K562 (cell line): ENCODE data around the gene LRRC26. TPM values are rescaled to one million over a fixed set of nuclear protein-coding genes. Genes with fewer than 3 reads are reported as not detected.
A peak's percentile ranks its signal among the peaks of the same experiment; 100 is the strongest.

Experiments used
- ATAC-seq: fragments of 200-7000 bp; cut with Tn5 transposase; 3 replicates; pipeline ENCODE4 v1.9.1; 2020; ENCODE audit warnings: moderate library complexity
- BruUV-seq: library from RNA; stranded (reverse); fragments of 400-500 nt; replicated peaks from 2 replicates; lab custom pipeline; 2021; lab: Mats Ljungman, UMichigan
- CTCF ChIA-PET: fragments of 300-600 bp; formaldehyde crosslinking; extraction: SDS; loops from one replicate; lab custom pipeline; 2021; ENCODE audit warnings: low intra/inter-chr PET ratio; lab: Yijun Ruan, JAX
- POLR2A ChIA-PET: fragments of 300-600, 350-650 bp; sonication (Branson Sonifier 250); formaldehyde crosslinking; extraction: SDS; loops from one replicate; lab custom pipeline; 2021; ENCODE audit warnings: antibody characterized with exemption, inconsistent platforms; lab: Yijun Ruan, JAX
- DNase-seq, 4 experiments: peaks; one replicate each; pipeline versions ENCODE4 v3.0.0 to v3.0.0-alpha.2; 2011 to 2018; ENCODE audit warnings: low spot score in 3 of 4, mixed read lengths in 3 of 4; ENCODE audit errors: extremely low read depth in 1 of 4
- FAIRE-seq: peaks from 2 replicates; lab custom pipeline; 2011; peaks lifted over from hg19 to GRCh38; lab: Jason Lieb, UNC
- H2AFZ ChIP-seq: 2 replicates; pipeline ENCODE4 v1.6.0; 2011; ENCODE audit warnings: low read depth, low read length, control low read depth, inconsistent platforms
- H3K27ac ChIP-seq: fragments of 200-600 bp; 3 replicates; pipeline ENCODE4 v1.8.0; 2011; ENCODE audit warnings: low read depth, mild to moderate bottlenecking, control low read depth, inconsistent platforms, low read length, moderate library complexity, mixed read lengths; ENCODE audit errors: extremely low read depth
- H3K27me3 ChIP-seq, 2 experiments: fragments of 300-600 bp in 1 of 2; 2 replicates in 1 of 2; 3 replicates in 1 of 2; pipeline versions ENCODE4 v1.6.0 to v1.8.0; 2011; ENCODE audit warnings: inconsistent platforms in 2 of 2, low read length in 2 of 2, mild to moderate bottlenecking in 1 of 2, mixed read lengths in 1 of 2, moderate library complexity in 1 of 2; ENCODE audit not compliant: control insufficient read depth in 2 of 2, insufficient read depth in 2 of 2
- H3K36me3 ChIP-seq: fragments of 300-600 bp; 3 replicates; pipeline ENCODE4 v1.8.0; 2011; ENCODE audit warnings: mild to moderate bottlenecking, low read length, inconsistent platforms; ENCODE audit not compliant: control insufficient read depth, insufficient read depth
- H3K4me1 ChIP-seq, 2 experiments: fragments of 200-600 bp in 1 of 2; replicated peaks in 1 of 2; 2 replicates in 1 of 2; 3 replicates in 1 of 2; pipeline versions ENCODE4 v1.5.1 to v1.8.0; 2011; ENCODE audit warnings: inconsistent platforms in 2 of 2, low read length in 2 of 2, mild to moderate bottlenecking in 1 of 2, mixed read lengths in 1 of 2, moderate library complexity in 1 of 2; ENCODE audit not compliant: control insufficient read depth in 2 of 2, insufficient read depth in 2 of 2
- H3K4me2 ChIP-seq: 2 replicates; pipeline ENCODE4 v1.6.1; 2011; ENCODE audit warnings: low read length, control low read depth, inconsistent platforms, mixed read lengths; ENCODE audit not compliant: insufficient read depth
- H3K4me3 ChIP-seq: fragments of 200-600 bp; sonication (generic), shearing (Covaris generic); 2 replicates; pipeline ENCODE4 v1.5.1; 2016; ENCODE audit warnings: control low read depth, inconsistent platforms
- H3K79me2 ChIP-seq: fragments of 200-600 bp; 3 replicates; pipeline ENCODE4 v1.8.0; 2011; ENCODE audit warnings: low read length, inconsistent platforms; ENCODE audit not compliant: control insufficient read depth, insufficient read depth
- H3K9ac ChIP-seq, 2 experiments: 2 replicates each; pipeline versions ENCODE4 v1.6.0 to v1.6.1; 2011; ENCODE audit warnings: low read depth in 2 of 2, low read length in 2 of 2, control low read depth in 1 of 2, inconsistent platforms in 1 of 2, mild to moderate bottlenecking in 1 of 2, mixed read lengths in 1 of 2; ENCODE audit not compliant: insufficient read depth in 1 of 2
- H3K9me1 ChIP-seq: one replicate; pipeline ENCODE4 v1.6.0; 2011; ENCODE audit warnings: inconsistent platforms, mild to moderate bottlenecking, low read length, moderate library complexity; ENCODE audit not compliant: control insufficient read depth, insufficient read depth
- H3K9me3 ChIP-seq: replicated peaks from 2 replicates; pipeline ENCODE4 v1.5.1; 2011; ENCODE audit warnings: low read depth, low read length, inconsistent platforms; ENCODE audit not compliant: control insufficient read depth, insufficient read depth
- H4K20me1 ChIP-seq: replicated peaks from 2 replicates; pipeline ENCODE4 v1.6.1; 2011; ENCODE audit warnings: low read length, inconsistent platforms, mixed read lengths; ENCODE audit not compliant: control insufficient read depth, insufficient read depth
- CCNT2 ChIP-seq: IDR thresholded peaks from 2 replicates; pipeline ENCODE4 v1.6.1; 2011; ENCODE audit warnings: borderline replicate concordance, low read depth, mild to moderate bottlenecking, moderate library complexity, mixed read lengths, low read length; ENCODE audit not compliant: insufficient read length; ENCODE audit errors: extremely low read depth
- COPS2 ChIP-seq: fragments of 450-650 bp; conservative IDR thresholded peaks from 2 replicates; pipeline ENCODE4 v1.6.1; 2016; ENCODE audit warnings: mild to moderate bottlenecking, moderate library complexity
- FOXP1 ChIP-seq: sonication (generic); formaldehyde crosslinking; IDR thresholded peaks from 2 replicates; pipeline ENCODE4 v1.8.0; 2022; ENCODE audit warnings: mild to moderate bottlenecking, missing genetic modification reagents
- HDAC2 ChIP-seq: fragments of 450-650 bp; IDR thresholded peaks from 2 replicates; pipeline ENCODE4 v1.6.1; 2016; ENCODE audit warnings: mild to moderate bottlenecking
- HDAC3 ChIP-seq: fragments of 450-650 bp; IDR thresholded peaks from 2 replicates; pipeline ENCODE4 v1.6.1; 2018; ENCODE audit warnings: borderline replicate concordance, mild to moderate bottlenecking, moderate library complexity; ENCODE audit not compliant: partially characterized antibody
- NFXL1 ChIP-seq: fragments of 450-650 bp; formaldehyde crosslinking; IDR thresholded peaks from 2 replicates; pipeline ENCODE4 v1.4.0; 2021; ENCODE audit warnings: mild to moderate bottlenecking
- ZBTB8A ChIP-seq: fragments of 450-650 bp; IDR thresholded peaks from 2 replicates; pipeline ENCODE4 v1.6.1; 2018; ENCODE audit warnings: mild to moderate bottlenecking, moderate library complexity; ENCODE audit not compliant: partially characterized antibody
- WGBS: fragments of 100-300 bp; shearing (Covaris generic); methylation state at CpG from one replicate; pipeline ENCODE4 v1.1.6; 2016; ENCODE audit warnings: low coverage, mixed read lengths; ENCODE audit not compliant: insufficient coverage; ENCODE audit errors: missing lambda C conversion rate; 5-methylcytosine and 5-hydroxymethylcytosine counted together
- in situ Hi-C: fragments of 300-500 bp; cut with MboI; formaldehyde crosslinking; loops from 4 replicates; pipeline ENCODE4 v1.15.0; 2018; ENCODE audit warnings: inconsistent platforms, mixed read lengths
- intact Hi-C: fragments of 100-400 bp; cut with micrococcal nuclease; formaldehyde crosslinking; loops from 2 replicates; pipeline ENCODE4 v1.14.2; 2022
- polyA plus RNA-seq, 8 experiments: library from polyadenylated mRNA; depleted of rRNA in 4 of 8; stranded (reverse) in 5 of 8; unstranded in 3 of 8; fragments of >200 nt; fragmentation: Nextera tagmentation in 2 of 8; fragmentation: Illumina TruSeq in 1 of 8; extraction: Ambion mirVana in 2 of 8; extraction: Trizol in 1 of 8; gene quantifications; 2 replicates each; pipeline versions ENCODE4 v1.2.1 to v1.2.3, GENCODE V29; 2011 to 2014; ENCODE audit warnings: inconsistent platforms in 1 of 8, missing spikeins in 1 of 8
- total RNA-seq, 7 experiments: library from RNA; depleted of rRNA in 6 of 7; stranded (reverse); fragments of >200 nt in 6 of 7; fragmentation: Illumina TruSeq in 2 of 7; extraction: Trizol in 2 of 7; gene quantifications; 2 replicates each; pipeline versions ENCODE4 v1.2.1 to v1.2.3, GENCODE V29; 2011 to 2021; ENCODE audit warnings: low replicate concordance in 1 of 7
- TF ChIP-seq, protein P1 (sequence below): fragments of 450-650 bp; IDR thresholded peaks from 2 replicates; pipeline ENCODE4 v1.6.1; 2016; ENCODE audit warnings: mild to moderate bottlenecking, moderate library complexity
- TF ChIP-seq, protein P2 (sequence below), 2 experiments: IDR thresholded peaks; 2 replicates each; pipeline ENCODE4 v1.6.1; 2011; ENCODE audit warnings: borderline replicate concordance in 1 of 2, control low read depth in 1 of 2, low read depth in 1 of 2, low read length in 1 of 2, mild to moderate bottlenecking in 1 of 2, mixed read lengths in 1 of 2, moderate library complexity in 1 of 2; ENCODE audit not compliant: insufficient read depth in 1 of 2, insufficient read length in 1 of 2, poor library complexity in 1 of 2, severe bottlenecking in 1 of 2; ENCODE audit errors: extremely low read depth in 1 of 2

The LRRC26 gene
- total and polyA plus RNA-seq, 9 of the 15 experiments (the other 6 are each of a cell fraction or from before 2014, with no cell fraction given), result not detected

DNA sequence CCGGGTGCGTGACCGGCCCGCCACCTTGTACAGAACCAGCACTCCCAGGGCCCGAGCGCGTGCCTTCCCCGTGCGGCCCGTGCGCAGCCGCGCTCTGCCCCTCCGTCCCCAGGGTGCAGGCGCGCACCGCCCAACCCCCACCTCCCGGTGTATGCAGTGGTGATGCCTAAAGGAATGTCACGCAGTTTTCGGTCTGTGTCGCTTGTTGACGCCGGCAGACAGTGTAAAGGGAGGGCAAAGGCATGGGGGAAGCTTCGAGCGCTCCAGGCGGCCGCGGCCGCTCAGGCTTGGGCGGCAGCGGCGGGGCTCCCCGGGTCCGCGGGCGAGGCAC, 1.3 kb downstream of the LRRC26 start:
- H3K4me3 ChIP-seq, result peak overlapping the region; percentile 13; the same call in 1 of the 2 replicates
- no peaks in the 10 kb centered on the region for H3K9me1 ChIP-seq
- H3K79me2 ChIP-seq, result no peaks in the 10 kb centered on the region
- CTCF ChIA-PET, result no interaction called here
- H3K36me3 ChIP-seq, result no peaks in the 10 kb centered on the region
- FAIRE-seq (no peak), ATAC-seq (peak; percentile 33), DNase-seq (peak in 3 of 4 experiments; percentile 35 to 59 (median 54))
- no peaks in the 10 kb centered on the region; the same call in 1 of the 2 replicates for H4K20me1 ChIP-seq
- WGBS, result under 1% methylated on average over 19 of the region's 36 CpGs
- H2AFZ ChIP-seq, result no peak overlapping the region
- intact Hi-C loops (no loop called here), in situ Hi-C loops (no loop called here)
- peaks cover 0 to 98% of the 10 kb centered on the region in 2 experiments; a peak in 2 of 5 replicates for H3K4me1 ChIP-seq
- 0 out of 2 replicates have a peak overlapping the region, but pooled peaks have one; percentile 5 for H3K4me2 ChIP-seq
- no peak overlapping the region for H3K27ac ChIP-seq
- no peaks in the 10 kb centered on the region for H3K9me3 ChIP-seq
- no TSS peak for BruUV-seq
- POLR2A ChIA-PET, result interaction anchor here (0.7 to 1.1 kb wide), 3 partner anchors 12 to 76 kb away, joined by 3 to 4 read pairs (median 3); partner anchors contain the start of gene SSNA1
- peaks cover 29 to 55% of the 10 kb centered on the region in 2 experiments; a peak in 4 of 5 replicates for H3K27me3 ChIP-seq
- peak overlapping the region in 1 of 2 experiments; percentile 52; a peak in 1 of 4 replicates for H3K9ac ChIP-seq
- TF ChIP-seq COPS2, result no peak
- TF ChIP-seq NFXL1 (CRISPR knock-in tag), result no peak
- no peak for TF ChIP-seq HDAC2
- no peak for TF ChIP-seq HDAC3
- TF ChIP-seq FOXP1 (CRISPR knock-in tag), result no peak
- TF ChIP-seq, protein P1, sequence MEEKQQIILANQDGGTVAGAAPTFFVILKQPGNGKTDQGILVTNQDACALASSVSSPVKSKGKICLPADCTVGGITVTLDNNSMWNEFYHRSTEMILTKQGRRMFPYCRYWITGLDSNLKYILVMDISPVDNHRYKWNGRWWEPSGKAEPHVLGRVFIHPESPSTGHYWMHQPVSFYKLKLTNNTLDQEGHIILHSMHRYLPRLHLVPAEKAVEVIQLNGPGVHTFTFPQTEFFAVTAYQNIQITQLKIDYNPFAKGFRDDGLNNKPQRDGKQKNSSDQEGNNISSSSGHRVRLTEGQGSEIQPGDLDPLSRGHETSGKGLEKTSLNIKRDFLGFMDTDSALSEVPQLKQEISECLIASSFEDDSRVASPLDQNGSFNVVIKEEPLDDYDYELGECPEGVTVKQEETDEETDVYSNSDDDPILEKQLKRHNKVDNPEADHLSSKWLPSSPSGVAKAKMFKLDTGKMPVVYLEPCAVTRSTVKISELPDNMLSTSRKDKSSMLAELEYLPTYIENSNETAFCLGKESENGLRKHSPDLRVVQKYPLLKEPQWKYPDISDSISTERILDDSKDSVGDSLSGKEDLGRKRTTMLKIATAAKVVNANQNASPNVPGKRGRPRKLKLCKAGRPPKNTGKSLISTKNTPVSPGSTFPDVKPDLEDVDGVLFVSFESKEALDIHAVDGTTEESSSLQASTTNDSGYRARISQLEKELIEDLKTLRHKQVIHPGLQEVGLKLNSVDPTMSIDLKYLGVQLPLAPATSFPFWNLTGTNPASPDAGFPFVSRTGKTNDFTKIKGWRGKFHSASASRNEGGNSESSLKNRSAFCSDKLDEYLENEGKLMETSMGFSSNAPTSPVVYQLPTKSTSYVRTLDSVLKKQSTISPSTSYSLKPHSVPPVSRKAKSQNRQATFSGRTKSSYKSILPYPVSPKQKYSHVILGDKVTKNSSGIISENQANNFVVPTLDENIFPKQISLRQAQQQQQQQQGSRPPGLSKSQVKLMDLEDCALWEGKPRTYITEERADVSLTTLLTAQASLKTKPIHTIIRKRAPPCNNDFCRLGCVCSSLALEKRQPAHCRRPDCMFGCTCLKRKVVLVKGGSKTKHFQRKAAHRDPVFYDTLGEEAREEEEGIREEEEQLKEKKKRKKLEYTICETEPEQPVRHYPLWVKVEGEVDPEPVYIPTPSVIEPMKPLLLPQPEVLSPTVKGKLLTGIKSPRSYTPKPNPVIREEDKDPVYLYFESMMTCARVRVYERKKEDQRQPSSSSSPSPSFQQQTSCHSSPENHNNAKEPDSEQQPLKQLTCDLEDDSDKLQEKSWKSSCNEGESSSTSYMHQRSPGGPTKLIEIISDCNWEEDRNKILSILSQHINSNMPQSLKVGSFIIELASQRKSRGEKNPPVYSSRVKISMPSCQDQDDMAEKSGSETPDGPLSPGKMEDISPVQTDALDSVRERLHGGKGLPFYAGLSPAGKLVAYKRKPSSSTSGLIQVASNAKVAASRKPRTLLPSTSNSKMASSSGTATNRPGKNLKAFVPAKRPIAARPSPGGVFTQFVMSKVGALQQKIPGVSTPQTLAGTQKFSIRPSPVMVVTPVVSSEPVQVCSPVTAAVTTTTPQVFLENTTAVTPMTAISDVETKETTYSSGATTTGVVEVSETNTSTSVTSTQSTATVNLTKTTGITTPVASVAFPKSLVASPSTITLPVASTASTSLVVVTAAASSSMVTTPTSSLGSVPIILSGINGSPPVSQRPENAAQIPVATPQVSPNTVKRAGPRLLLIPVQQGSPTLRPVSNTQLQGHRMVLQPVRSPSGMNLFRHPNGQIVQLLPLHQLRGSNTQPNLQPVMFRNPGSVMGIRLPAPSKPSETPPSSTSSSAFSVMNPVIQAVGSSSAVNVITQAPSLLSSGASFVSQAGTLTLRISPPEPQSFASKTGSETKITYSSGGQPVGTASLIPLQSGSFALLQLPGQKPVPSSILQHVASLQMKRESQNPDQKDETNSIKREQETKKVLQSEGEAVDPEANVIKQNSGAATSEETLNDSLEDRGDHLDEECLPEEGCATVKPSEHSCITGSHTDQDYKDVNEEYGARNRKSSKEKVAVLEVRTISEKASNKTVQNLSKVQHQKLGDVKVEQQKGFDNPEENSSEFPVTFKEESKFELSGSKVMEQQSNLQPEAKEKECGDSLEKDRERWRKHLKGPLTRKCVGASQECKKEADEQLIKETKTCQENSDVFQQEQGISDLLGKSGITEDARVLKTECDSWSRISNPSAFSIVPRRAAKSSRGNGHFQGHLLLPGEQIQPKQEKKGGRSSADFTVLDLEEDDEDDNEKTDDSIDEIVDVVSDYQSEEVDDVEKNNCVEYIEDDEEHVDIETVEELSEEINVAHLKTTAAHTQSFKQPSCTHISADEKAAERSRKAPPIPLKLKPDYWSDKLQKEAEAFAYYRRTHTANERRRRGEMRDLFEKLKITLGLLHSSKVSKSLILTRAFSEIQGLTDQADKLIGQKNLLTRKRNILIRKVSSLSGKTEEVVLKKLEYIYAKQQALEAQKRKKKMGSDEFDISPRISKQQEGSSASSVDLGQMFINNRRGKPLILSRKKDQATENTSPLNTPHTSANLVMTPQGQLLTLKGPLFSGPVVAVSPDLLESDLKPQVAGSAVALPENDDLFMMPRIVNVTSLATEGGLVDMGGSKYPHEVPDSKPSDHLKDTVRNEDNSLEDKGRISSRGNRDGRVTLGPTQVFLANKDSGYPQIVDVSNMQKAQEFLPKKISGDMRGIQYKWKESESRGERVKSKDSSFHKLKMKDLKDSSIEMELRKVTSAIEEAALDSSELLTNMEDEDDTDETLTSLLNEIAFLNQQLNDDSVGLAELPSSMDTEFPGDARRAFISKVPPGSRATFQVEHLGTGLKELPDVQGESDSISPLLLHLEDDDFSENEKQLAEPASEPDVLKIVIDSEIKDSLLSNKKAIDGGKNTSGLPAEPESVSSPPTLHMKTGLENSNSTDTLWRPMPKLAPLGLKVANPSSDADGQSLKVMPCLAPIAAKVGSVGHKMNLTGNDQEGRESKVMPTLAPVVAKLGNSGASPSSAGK, result peak; percentile 40; the same call in 1 of the 2 replicates
- no peak for TF ChIP-seq ZBTB8A
- no peak for TF ChIP-seq CCNT2
- TF ChIP-seq, protein P2, sequence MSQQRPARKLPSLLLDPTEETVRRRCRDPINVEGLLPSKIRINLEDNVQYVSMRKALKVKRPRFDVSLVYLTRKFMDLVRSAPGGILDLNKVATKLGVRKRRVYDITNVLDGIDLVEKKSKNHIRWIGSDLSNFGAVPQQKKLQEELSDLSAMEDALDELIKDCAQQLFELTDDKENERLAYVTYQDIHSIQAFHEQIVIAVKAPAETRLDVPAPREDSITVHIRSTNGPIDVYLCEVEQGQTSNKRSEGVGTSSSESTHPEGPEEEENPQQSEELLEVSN (IDR thresholded peaks at IDR 0.05; ENCODE audit: borderline replicate concordance in 1 of 2, extremely low read depth in 1 of 2, insufficient read depth in 1 of 2, insufficient read length in 1 of 2, low read depth in 1 of 2, low read length in 1 of 2, poor library complexity in 1 of 2, severe bottlenecking in 1 of 2), result peak in 1 of 2 experiments; percentile 33
